ENCODE results near the gene PANK2. TPM values are rescaled to one million over a fixed set of nuclear protein-coding genes. Genes with fewer than 3 reads are reported as not detected.
"Not testable (repeated sequence)": the region's sequence is repeated elsewhere in the genome, so short reads cannot be mapped to it uniquely, and the experiment has no call there.

Gene PANK2
- polyA plus RNA-seq, 1 experiment, result 32.2 TPM

DNA sequence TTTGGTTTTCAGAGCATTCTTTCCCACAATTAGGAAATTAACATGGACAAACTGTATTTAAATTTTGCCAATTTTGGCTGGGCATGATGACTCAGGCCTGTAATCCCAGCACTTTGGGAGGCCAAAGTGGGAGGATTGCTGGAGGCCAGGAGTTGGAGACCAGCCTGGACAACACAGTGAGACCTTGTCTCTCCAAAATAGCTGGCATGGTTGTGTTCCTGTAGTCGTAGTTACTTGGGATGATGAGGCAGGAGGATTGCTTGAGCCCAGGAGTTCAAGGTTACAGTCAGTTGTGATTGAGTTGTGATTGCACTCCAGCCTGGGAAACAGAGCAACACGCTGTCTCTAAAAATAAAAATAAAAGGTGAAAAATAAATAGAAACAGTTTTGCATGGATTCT is 15.0 kb downstream of the PANK2 start:
- TF ChIP-seq, protein P1, sequence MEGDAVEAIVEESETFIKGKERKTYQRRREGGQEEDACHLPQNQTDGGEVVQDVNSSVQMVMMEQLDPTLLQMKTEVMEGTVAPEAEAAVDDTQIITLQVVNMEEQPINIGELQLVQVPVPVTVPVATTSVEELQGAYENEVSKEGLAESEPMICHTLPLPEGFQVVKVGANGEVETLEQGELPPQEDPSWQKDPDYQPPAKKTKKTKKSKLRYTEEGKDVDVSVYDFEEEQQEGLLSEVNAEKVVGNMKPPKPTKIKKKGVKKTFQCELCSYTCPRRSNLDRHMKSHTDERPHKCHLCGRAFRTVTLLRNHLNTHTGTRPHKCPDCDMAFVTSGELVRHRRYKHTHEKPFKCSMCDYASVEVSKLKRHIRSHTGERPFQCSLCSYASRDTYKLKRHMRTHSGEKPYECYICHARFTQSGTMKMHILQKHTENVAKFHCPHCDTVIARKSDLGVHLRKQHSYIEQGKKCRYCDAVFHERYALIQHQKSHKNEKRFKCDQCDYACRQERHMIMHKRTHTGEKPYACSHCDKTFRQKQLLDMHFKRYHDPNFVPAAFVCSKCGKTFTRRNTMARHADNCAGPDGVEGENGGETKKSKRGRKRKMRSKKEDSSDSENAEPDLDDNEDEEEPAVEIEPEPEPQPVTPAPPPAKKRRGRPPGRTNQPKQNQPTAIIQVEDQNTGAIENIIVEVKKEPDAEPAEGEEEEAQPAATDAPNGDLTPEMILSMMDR (IDR thresholded peaks at IDR 0.05; ENCODE audit: low read depth, low read length), result no peak
- Histone ChIP-seq H3K4me3 (ENCODE audit: low read depth, low read length) (no peak overlapping the region), H3K9me3 (ENCODE audit: control insufficient read depth, insufficient read depth, low read length) (no peaks in the 10 kb centered on the region), H3K27me3 (ENCODE audit: control insufficient read depth, insufficient read depth, low read length) (no peaks in the 10 kb centered on the region), H3K27ac (ENCODE audit: low read depth, low read length) (no peak overlapping the region)
- no peak for DNase-seq (ENCODE audit: low read depth, low spot score)
- ChIA-PET POLR2A (interaction anchor here (0.7 kb wide), 1 partner anchor 15 kb away, joined by 3 read pairs; no protein-coding TSS in a partner anchor), CTCF (no interaction called here)

- ChIA-PET CTCF (no interaction called here), POLR2A (interaction anchor here (0.6 kb wide), 1 partner anchor 12 kb away, joined by 3 read pairs; no protein-coding TSS in a partner anchor)
- DNase-seq (ENCODE audit: low read depth, low spot score), result no peak
- no peaks in the 10 kb centered on the region for H3K9me3 ChIP-seq (ENCODE audit: control insufficient read depth, insufficient read depth, low read length)
- no peak overlapping the region for H3K4me3 ChIP-seq (ENCODE audit: low read depth, low read length)
- no peaks in the 10 kb centered on the region for H3K27me3 ChIP-seq (ENCODE audit: control insufficient read depth, insufficient read depth, low read length)
- peak overlapping the region; percentile 11 for H3K27ac ChIP-seq (ENCODE audit: low read depth, low read length)
- TF ChIP-seq, protein P1 (IDR thresholded peaks at IDR 0.05; ENCODE audit: low read depth, low read length), result no peak
Measured at GRCh38 chr20:3904857-3905256, 15.7 kb downstream of the PANK2 start.

DNA sequence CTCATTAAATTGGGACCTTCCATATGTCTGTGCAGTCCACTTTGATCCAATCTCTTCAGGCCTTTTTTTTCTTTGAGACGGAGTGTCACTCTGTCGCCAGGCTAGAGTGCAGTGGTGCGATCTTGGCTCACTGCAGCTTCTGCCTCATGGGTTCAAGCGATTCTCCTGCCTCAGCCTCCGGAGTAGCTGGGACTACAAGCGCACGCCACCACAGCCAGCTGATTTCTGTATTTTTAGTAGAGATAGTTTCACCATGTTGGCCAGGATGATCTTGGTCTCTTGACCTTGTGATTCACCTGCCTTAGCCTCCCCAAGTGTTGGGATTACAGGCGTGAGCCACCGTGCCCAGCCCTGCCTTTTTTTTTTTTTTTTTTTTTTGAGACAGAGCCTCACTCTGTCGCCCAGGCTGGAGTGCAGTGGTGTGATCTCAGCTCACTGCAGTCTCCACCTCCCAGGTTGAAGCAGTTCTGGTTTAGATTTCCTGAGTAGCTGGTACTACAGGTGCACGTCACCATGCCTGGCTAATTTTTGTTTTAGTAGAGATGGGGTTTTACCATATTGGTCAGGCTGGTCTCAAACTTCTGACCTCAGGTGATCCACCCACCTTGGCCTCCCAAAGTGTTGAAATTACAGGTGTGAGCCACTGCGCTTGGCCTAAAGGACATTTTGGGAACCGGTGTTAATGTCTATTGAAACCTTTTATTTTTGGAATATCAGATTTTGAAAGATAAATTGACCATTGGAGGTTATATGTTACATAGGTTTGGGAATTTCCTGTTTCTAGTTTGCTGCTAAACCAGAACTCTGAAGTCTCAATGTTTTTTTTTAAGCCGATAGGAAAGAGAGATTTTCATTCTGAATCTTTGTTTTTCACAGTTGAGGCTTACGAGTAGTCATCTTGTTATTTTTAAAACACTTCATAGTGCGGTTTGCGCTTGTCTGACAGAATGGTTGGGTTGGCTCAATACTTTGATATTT is 17.8 kb downstream of the PANK2 start:
- H3K9me3 ChIP-seq (ENCODE audit: control insufficient read depth, insufficient read depth, low read length); H3K4me3 ChIP-seq (ENCODE audit: low read depth, low read length); H3K27me3 ChIP-seq (ENCODE audit: control insufficient read depth, insufficient read depth, low read length); POLR2A ChIA-PET; H3K27ac ChIP-seq (ENCODE audit: low read depth, low read length); DNase-seq (ENCODE audit: low read depth, low spot score); CTCF ChIA-PET: not testable (repeated sequence)

GRCh38 chr20:3908667-3909066 is 19.5 kb downstream of the PANK2 start:
- TF ChIP-seq, protein P1 (IDR thresholded peaks at IDR 0.05; ENCODE audit: low read depth, low read length), result no peak
- no peak for DNase-seq (ENCODE audit: low read depth, low spot score)
- no peaks in the 10 kb centered on the region for H3K27me3 ChIP-seq (ENCODE audit: control insufficient read depth, insufficient read depth, low read length)
- no peak overlapping the region for H3K4me3 ChIP-seq (ENCODE audit: low read depth, low read length)
- ChIA-PET CTCF (no interaction called here), POLR2A (no interaction called here)
- H3K27ac ChIP-seq (ENCODE audit: low read depth, low read length), result no peak overlapping the region
- H3K9me3 ChIP-seq (ENCODE audit: control insufficient read depth, insufficient read depth, low read length), result no peaks in the 10 kb centered on the region

DNA sequence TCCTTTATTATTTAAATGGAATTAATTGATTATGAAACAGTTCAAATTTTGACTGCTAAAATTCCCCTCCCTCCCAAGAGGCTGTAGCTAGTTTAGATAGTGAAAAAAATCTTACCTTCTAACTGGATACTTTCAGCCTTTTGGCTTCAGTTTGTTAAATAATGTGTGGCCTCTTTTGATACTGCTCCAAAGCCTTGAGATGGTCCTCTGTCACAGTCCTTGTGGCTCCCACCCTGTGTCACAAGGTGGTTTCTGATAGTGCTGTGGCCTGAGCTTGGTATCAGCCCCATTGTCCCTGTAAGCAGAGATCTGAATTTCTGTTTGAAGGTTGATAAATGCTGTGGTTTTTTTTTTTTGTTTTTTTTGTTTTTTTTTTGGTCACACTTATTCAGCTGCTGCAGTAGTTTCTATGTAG is 20.8 kb downstream of the PANK2 start:
- TF ChIP-seq, protein P1 (IDR thresholded peaks at IDR 0.05; ENCODE audit: low read depth, low read length), result no peak
- CTCF ChIA-PET, result no interaction called here
- no peak for DNase-seq (ENCODE audit: low read depth, low spot score)
- Histone ChIP-seq H3K9me3 (ENCODE audit: control insufficient read depth, insufficient read depth, low read length) (no peaks in the 10 kb centered on the region), H3K27ac (ENCODE audit: low read depth, low read length) (no peak overlapping the region), H3K4me3 (ENCODE audit: low read depth, low read length) (no peak overlapping the region), H3K27me3 (ENCODE audit: control insufficient read depth, insufficient read depth, low read length) (no peaks in the 10 kb centered on the region)
- POLR2A ChIA-PET, result interaction anchor here (0.6 kb wide), 1 partner anchor 17 kb away, joined by 6 read pairs; no protein-coding TSS in a partner anchor

Data from AG04450 (cell line).